Osteoblast (primary cell): ENCODE data around the gene CCL2. TPM values are rescaled to one million over a fixed set of nuclear protein-coding genes. Genes with fewer than 3 reads are reported as not detected.

Source experiments
- DNase-seq: peaks from one replicate; pipeline ENCODE4 v3.0.0; 2011; ENCODE audit warnings: low spot score, mixed read lengths; ENCODE audit not compliant: insufficient read length; ENCODE audit errors: missing footprints
- H2AFZ ChIP-seq: 2 replicates; pipeline ENCODE4 v1.6.0; 2011; ENCODE audit warnings: mild to moderate bottlenecking, low read length
- H3K27ac ChIP-seq: 2 replicates; pipeline ENCODE4 v1.5.1; 2011; ENCODE audit warnings: mild to moderate bottlenecking, low read depth, low read length, moderate library complexity
- H3K27me3 ChIP-seq: 2 replicates; pipeline ENCODE4 v1.6.0; 2012; ENCODE audit warnings: mild to moderate bottlenecking, control low read depth, inconsistent platforms, low read length, moderate library complexity; ENCODE audit not compliant: insufficient read depth
- H3K36me3 ChIP-seq: 2 replicates; pipeline ENCODE4 v1.5.1; 2011; ENCODE audit warnings: mild to moderate bottlenecking, low read length, control low read depth, moderate library complexity; ENCODE audit not compliant: insufficient read depth
- H3K4me1 ChIP-seq: 2 replicates; pipeline ENCODE4 v1.5.1; 2011; ENCODE audit warnings: mild to moderate bottlenecking, low read length, control low read depth, moderate library complexity; ENCODE audit not compliant: insufficient read depth
- H3K4me2 ChIP-seq: 2 replicates; pipeline ENCODE4 v1.6.0; 2011; ENCODE audit warnings: mild to moderate bottlenecking, low read length; ENCODE audit not compliant: insufficient read depth
- H3K4me3 ChIP-seq: fragments of 200-600 bp; sonication (generic); 3 replicates; pipeline ENCODE4 v1.5.1; 2012; ENCODE audit warnings: mild to moderate bottlenecking, low read length, inconsistent platforms; ENCODE audit not compliant: insufficient read depth
- H3K79me2 ChIP-seq: 2 replicates; pipeline ENCODE4 v1.6.0; 2012; ENCODE audit warnings: mild to moderate bottlenecking, low read length, control low read depth, inconsistent platforms; ENCODE audit not compliant: insufficient read depth
- H3K9me3 ChIP-seq: 2 replicates; pipeline ENCODE4 v1.5.1; 2011; ENCODE audit warnings: low read depth, low read length, control low read depth
- H4K20me1 ChIP-seq: 2 replicates; pipeline ENCODE4 v1.6.0; 2012; ENCODE audit warnings: mild to moderate bottlenecking, low read length, control low read depth; ENCODE audit not compliant: insufficient read depth
- total RNA-seq: library from RNA; depleted of rRNA; stranded (reverse); fragments of >200 nt; gene quantifications from 2 replicates; pipeline ENCODE4 v1.2.3, GENCODE V29; 2012
- TF ChIP-seq, protein P1 (sequence below): IDR thresholded peaks from 2 replicates; pipeline ENCODE4 v1.5.1; 2011; ENCODE audit warnings: mild to moderate bottlenecking, low read depth, low read length, moderate library complexity; ENCODE audit errors: extremely low read depth

Gene CCL2
- total RNA-seq, 1 donor, result 70.9 TPM

DNA sequence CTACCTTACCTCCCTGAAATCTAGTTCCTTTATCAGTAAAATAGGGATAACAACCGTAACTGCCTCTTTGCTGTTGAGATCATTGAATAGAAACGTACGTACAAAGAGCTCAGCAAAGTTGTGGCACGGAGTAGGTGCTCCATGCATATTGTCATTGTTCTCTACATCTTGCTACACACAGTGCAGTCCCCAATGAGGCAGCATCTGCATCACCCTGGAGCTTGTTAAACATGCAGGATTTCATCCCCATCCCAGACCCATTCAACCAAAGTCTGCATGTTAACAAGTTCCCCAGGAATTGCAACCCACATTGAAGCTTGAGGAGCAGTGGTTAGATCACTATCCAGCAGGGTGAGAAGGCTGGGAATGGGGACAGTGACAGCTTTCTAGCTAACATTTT, 33.7 kb upstream of the CCL2 start:
- TF ChIP-seq, protein P1, sequence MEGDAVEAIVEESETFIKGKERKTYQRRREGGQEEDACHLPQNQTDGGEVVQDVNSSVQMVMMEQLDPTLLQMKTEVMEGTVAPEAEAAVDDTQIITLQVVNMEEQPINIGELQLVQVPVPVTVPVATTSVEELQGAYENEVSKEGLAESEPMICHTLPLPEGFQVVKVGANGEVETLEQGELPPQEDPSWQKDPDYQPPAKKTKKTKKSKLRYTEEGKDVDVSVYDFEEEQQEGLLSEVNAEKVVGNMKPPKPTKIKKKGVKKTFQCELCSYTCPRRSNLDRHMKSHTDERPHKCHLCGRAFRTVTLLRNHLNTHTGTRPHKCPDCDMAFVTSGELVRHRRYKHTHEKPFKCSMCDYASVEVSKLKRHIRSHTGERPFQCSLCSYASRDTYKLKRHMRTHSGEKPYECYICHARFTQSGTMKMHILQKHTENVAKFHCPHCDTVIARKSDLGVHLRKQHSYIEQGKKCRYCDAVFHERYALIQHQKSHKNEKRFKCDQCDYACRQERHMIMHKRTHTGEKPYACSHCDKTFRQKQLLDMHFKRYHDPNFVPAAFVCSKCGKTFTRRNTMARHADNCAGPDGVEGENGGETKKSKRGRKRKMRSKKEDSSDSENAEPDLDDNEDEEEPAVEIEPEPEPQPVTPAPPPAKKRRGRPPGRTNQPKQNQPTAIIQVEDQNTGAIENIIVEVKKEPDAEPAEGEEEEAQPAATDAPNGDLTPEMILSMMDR, result no peak
- no peaks in the 10 kb centered on the region for H3K9me3 ChIP-seq
- no peak overlapping the region for H3K4me3 ChIP-seq
- DNase-seq, result no peak
- H2AFZ ChIP-seq, result no peak overlapping the region
- H3K27ac ChIP-seq, result no peak overlapping the region
- no peaks in the 10 kb centered on the region for H3K36me3 ChIP-seq
- no peak overlapping the region for H3K4me2 ChIP-seq
- H3K27me3 ChIP-seq, result peaks cover 4% of the 10 kb centered on the region
- H3K4me1 ChIP-seq, result no peaks in the 10 kb centered on the region
- H3K79me2 ChIP-seq, result no peaks in the 10 kb centered on the region
- H4K20me1 ChIP-seq, result no peaks in the 10 kb centered on the region

GRCh38 chr17:34222722-34223497, 32.2 kb upstream of the CCL2 start:
- H3K27me3 ChIP-seq, result peaks cover 4% of the 10 kb centered on the region
- H3K36me3 ChIP-seq, result no peaks in the 10 kb centered on the region
- DNase-seq, result no peak
- H3K4me1 ChIP-seq, result no peaks in the 10 kb centered on the region
- no peak overlapping the region for H3K4me2 ChIP-seq
- H3K79me2 ChIP-seq, result no peaks in the 10 kb centered on the region
- no peak overlapping the region for H2AFZ ChIP-seq
- TF ChIP-seq, protein P1, result no peak
- no peaks in the 10 kb centered on the region for H4K20me1 ChIP-seq
- no peaks in the 10 kb centered on the region for H3K9me3 ChIP-seq
- no peak overlapping the region for H3K4me3 ChIP-seq
- H3K27ac ChIP-seq, result no peak overlapping the region

DNA sequence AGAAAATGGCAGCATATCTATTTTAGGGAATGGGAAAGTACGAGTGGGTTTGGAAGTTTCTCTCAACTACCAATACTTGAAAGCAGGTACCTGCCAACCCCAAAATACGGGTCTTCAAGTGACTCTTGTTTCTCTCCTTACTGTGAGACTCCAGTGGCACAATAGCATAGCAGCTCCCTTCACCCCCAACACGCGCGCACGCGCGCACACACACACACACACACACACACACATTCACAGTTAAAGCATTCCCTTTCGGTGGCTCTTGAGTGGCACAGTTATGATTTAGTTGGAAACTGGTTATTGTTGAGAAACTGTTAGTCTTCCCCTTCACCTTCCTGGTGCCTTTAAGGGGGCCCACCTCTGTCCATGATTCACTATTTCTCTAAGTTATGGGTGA, 30.0 kb upstream of the CCL2 start:
- no peaks in the 10 kb centered on the region for H3K9me3 ChIP-seq
- TF ChIP-seq, protein P1, result no peak
- no peak overlapping the region for H3K4me2 ChIP-seq
- H3K27ac ChIP-seq, result no peak overlapping the region
- peaks cover 4% of the 10 kb centered on the region for H3K27me3 ChIP-seq
- DNase-seq, result no peak
- H3K79me2 ChIP-seq, result no peaks in the 10 kb centered on the region
- H4K20me1 ChIP-seq, result no peaks in the 10 kb centered on the region
- H3K4me1 ChIP-seq, result no peaks in the 10 kb centered on the region
- no peak overlapping the region for H2AFZ ChIP-seq
- H3K4me3 ChIP-seq, result no peak overlapping the region
- H3K36me3 ChIP-seq, result no peaks in the 10 kb centered on the region

DNA sequence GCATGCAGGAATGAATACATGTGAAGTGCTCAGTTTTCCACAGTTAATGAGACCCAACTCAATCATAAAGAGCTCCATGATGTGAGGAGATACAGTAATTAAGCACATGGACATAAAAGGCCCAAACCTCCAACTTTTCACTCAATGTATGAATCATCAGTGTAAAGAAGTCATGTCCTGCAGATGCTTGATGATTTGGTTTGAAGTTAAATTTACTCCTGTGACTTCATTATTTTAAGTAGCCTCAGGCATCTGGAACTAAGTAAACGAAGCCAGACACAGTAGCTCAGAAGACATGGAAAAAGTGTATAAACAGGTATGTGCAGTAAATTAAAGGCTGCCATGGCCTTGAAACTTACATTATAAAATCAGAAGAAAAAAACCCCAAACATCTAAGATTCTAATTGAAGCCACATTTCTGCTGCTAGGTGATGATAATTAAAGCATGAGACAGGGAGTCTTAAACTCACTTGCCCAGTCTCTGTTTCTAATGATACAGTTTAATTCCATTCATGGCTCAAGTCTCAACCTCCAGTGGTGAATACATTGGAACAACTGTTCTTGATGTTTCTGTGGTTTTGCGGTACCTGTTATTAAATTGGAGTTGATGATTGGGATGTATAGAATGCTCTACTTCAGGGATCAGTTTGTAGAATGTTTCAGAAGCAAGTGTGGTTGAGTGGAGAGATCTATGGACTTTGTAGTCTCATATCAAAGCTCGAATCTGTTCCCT, 28.9 kb upstream of the CCL2 start:
- Histone ChIP-seq H4K20me1 (no peaks in the 10 kb centered on the region), H3K27me3 (peaks cover 4% of the 10 kb centered on the region), H3K27ac (no peak overlapping the region), H3K79me2 (no peaks in the 10 kb centered on the region), H3K4me3 (no peak overlapping the region), H3K4me1 (no peaks in the 10 kb centered on the region), H3K36me3 (no peaks in the 10 kb centered on the region), H2AFZ (no peak overlapping the region), H3K9me3 (no peaks in the 10 kb centered on the region), H3K4me2 (no peak overlapping the region)
- TF ChIP-seq, protein P1, result no peak
- DNase-seq, result no peak
